Prostate gland (tissue), 2 donors: Measurements from ENCODE around the gene SPOP. TPM values are rescaled to one million over a fixed set of nuclear protein-coding genes. Genes with fewer than 3 reads are reported as not detected.
A peak's percentile ranks its signal among the peaks of the same experiment; 100 is the strongest.
"Not testable (repeated sequence)": the region's sequence is repeated elsewhere in the genome, so short reads cannot be mapped to it uniquely, and the experiment has no call there.

ENCODE experiments used
- DNase-seq: peaks from one replicate; pipeline ENCODE4 v3.0.0-alpha.2; 2019; ENCODE audit warnings: low spot score
- H3K27ac ChIP-seq, 2 donors: fragments of 200-600 bp; sonication (generic); 2 replicates each; pipeline ENCODE4 v1.5.1; 2017 to 2019
- H3K27me3 ChIP-seq: fragments of 200-600 bp; sonication (generic); replicated peaks from 2 replicates; pipeline ENCODE4 v1.5.1; 2019; ENCODE audit not compliant: insufficient read depth
- H3K36me3 ChIP-seq, 2 donors: fragments of 200-600 bp; sonication (generic); 1 replicate in 1 of 2; 2 replicates in 1 of 2; pipeline versions ENCODE4 v1.5.1 to v1.8.1; 2017 to 2019
- H3K4me1 ChIP-seq: fragments of 200-600 bp; sonication (generic); replicated peaks from 2 replicates; pipeline ENCODE4 v1.5.1; 2019
- H3K4me3 ChIP-seq, 2 donors: fragments of 200-600 bp; sonication (generic); 2 replicates each; pipeline ENCODE4 v1.5.1; 2017 to 2019
- H3K9me3 ChIP-seq: fragments of 200-600 bp; sonication (generic); 2 replicates; pipeline ENCODE4 v1.5.1; 2017
- POLR2A ChIP-seq: fragments of 450-650 bp; IDR thresholded peaks from one replicate; pipeline ENCODE4 v1.6.1; 2016; ENCODE audit warnings: antibody characterized with exemption, mild to moderate bottlenecking
- POLR2AphosphoS5 ChIP-seq: sonication (generic); formaldehyde crosslinking; IDR thresholded peaks from one replicate; pipeline ENCODE4 v1.6.1; 2017; ENCODE audit warnings: antibody characterized with exemption
- WGBS: methylation state at CpG from one replicate; pipeline ENCODE4 v1.1.5; 2018; 5-methylcytosine and 5-hydroxymethylcytosine counted together
- intact Hi-C: fragments of 100-400 bp; cut with DNase I; formaldehyde crosslinking; loops from one replicate; pipeline ENCODE4 v1.14.2; 2022
- total RNA-seq, 2 donors: library from RNA; depleted of rRNA; stranded (reverse); fragments of >200 nt; gene quantifications; one replicate each; pipeline ENCODE4 v1.1.0, GENCODE V29; 2016
- TF ChIP-seq, protein P1 (sequence below), 4 experiments: fragments of 200-600 bp in 2 of 4; fragments of 450-650 bp in 2 of 4; sonication (generic) in 2 of 4; IDR thresholded peaks; 1 replicate in 3 of 4; 2 replicates in 1 of 4; pipeline ENCODE4 v1.5.1; 2016 to 2019; ENCODE audit warnings: antibody characterized with exemption in 4 of 4, mild to moderate bottlenecking in 2 of 4, moderate library complexity in 2 of 4

Gene SPOP
- total RNA-seq, 2 donors from 2014 or later = 80.8 to 93.0 TPM

DNA sequence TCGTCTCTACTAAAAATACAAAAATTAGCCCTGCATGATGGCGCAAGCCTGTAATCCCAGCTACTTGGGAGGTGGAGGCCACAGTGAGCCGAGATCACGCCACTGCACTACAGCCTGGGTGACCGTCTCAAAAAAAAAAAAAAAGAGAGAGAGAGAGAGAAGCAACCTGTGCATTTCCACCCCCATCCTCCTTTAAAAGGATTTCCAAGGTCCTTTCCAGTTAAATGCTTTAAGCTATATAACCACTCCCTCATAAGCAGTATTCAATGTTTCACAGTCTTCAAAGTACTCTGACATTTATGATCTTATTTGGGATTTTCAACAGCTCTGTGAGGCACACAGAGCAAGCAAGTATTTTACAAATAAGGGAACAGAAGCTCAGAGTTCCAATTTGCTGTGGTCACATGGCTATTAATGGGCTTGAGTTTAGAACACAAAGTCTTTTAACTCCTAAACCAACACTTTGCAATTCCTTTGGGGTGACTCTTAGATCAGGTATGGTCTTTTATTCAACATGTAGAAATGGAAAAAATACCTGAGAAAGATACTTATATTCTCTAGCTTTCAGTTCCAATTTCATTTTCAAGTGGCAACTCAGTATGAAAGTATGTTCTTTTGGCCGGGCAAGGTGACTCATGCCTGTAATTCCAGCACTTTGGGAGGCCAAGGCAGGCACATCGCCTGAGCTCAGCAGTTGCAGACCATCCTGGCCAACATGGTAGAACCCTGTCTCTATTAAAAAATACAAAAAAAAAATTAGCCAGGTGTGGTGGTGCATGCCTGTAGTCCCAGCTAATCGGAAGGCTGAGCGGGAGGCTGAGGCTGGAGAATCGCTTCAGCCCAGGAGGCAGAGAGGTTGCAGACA lies 31.3 kb downstream of the SPOP start:
- Histone ChIP-seq H3K4me1 (no peaks in the 10 kb centered on the region), H3K27me3 (no peaks in the 10 kb centered on the region), H3K36me3 (no peaks in the 10 kb centered on the region), H3K9me3 (no peaks in the 10 kb centered on the region), H3K27ac (peak overlapping the region; percentile 68 to 73), H3K4me3 (no peak overlapping the region)
- intact Hi-C loops = loop anchor here (5.0 kb wide), 1 partner anchor 46 kb away; no protein-coding TSS in a partner anchor
- 63% methylated on average over 10 of the region's 10 CpGs for WGBS
- peak; percentile 56 for TF ChIP-seq POLR2AphosphoS5
- TF ChIP-seq POLR2A = no peak
- no peak for DNase-seq

DNA sequence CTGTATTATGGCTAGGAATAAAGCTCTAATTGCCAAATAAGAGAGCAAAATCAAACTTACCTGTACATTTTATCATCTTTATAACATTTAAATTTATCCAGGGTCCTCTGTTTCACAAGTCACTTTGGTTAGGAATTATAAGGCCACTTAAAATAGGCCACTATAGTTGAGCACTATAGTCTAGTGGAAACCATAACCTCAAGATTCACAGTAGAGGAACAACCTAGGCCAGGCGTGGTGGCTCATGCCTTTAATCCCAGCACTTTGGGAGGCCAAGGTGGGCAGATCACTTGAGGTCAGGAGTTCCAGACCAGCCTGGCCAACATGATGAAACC lies 31.9 kb downstream of the SPOP start:
- not testable (repeated sequence) for H3K36me3 ChIP-seq, H3K27me3 ChIP-seq, H3K4me3 ChIP-seq, DNase-seq, H3K4me1 ChIP-seq, H3K9me3 ChIP-seq
- intact Hi-C loops = loop anchor here (5.0 kb wide), 1 partner anchor 46 kb away; no protein-coding TSS in a partner anchor
- WGBS = 75% methylated on average over 1 of the region's 1 CpG
- H3K27ac ChIP-seq = peak overlapping the region; percentile 68 to 73

DNA sequence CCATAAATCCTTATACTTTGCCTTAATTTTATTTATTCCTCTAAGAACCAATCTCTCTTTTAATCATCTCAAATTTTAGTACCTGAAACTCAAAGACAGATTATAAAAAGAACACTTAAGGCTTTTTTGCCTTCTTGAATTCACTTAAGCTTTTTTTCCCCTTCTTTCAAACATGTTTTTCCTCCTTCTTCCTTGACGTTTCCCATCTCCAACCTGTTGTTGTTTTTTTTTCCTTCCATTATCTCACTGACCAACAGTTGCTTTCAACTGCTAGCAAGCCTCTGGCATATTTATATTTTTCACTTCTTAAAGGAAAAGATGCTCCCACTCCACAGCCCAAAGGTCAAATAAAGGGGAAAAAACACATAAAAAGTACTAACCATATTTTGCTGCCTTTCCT lies 32.2 kb downstream of the SPOP start:
- H3K4me3 ChIP-seq = no peak overlapping the region
- H3K4me1 ChIP-seq = no peaks in the 10 kb centered on the region
- 40% methylated on average over 1 of the region's 1 CpG for WGBS
- DNase-seq = no peak
- no peaks in the 10 kb centered on the region for H3K36me3 ChIP-seq
- intact Hi-C loops = loop anchor here (5.0 kb wide), 1 partner anchor 47 kb away; no protein-coding TSS in a partner anchor
- H3K27ac ChIP-seq = peak overlapping the region; percentile 68 to 73
- no peak for TF ChIP-seq POLR2AphosphoS5
- TF ChIP-seq, protein P1, sequence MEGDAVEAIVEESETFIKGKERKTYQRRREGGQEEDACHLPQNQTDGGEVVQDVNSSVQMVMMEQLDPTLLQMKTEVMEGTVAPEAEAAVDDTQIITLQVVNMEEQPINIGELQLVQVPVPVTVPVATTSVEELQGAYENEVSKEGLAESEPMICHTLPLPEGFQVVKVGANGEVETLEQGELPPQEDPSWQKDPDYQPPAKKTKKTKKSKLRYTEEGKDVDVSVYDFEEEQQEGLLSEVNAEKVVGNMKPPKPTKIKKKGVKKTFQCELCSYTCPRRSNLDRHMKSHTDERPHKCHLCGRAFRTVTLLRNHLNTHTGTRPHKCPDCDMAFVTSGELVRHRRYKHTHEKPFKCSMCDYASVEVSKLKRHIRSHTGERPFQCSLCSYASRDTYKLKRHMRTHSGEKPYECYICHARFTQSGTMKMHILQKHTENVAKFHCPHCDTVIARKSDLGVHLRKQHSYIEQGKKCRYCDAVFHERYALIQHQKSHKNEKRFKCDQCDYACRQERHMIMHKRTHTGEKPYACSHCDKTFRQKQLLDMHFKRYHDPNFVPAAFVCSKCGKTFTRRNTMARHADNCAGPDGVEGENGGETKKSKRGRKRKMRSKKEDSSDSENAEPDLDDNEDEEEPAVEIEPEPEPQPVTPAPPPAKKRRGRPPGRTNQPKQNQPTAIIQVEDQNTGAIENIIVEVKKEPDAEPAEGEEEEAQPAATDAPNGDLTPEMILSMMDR (IDR thresholded peaks at IDR 0.05) = no peak
- TF ChIP-seq POLR2A = no peak
- no peaks in the 10 kb centered on the region for H3K9me3 ChIP-seq
- H3K27me3 ChIP-seq = no peaks in the 10 kb centered on the region

DNA sequence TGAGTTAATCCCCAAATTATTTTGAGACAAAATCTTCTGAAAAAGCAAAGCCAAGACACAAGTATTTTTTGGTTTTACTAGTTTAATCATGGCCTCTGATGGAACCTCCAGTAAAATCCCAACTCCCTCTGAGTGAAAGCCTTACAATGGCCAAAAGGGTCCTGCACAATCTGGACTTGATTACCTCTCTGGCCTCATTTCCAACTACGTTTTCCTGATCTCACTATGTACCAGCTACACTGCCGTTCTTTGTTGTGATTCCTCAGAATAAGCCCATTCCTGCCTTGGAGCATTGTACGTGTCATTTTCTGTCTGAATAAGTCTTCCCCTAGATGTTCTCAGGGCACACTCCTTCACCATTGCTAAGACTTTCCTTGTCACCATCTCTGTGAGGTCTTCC lies 37.3 kb downstream of the SPOP start:
- Histone ChIP-seq H3K4me3 (no peak overlapping the region), H3K27me3 (no peaks in the 10 kb centered on the region), H3K9me3 (no peaks in the 10 kb centered on the region), H3K27ac (peak overlapping the region in 1 of 2 donors; percentile 42), H3K4me1 (no peaks in the 10 kb centered on the region), H3K36me3 (no peaks in the 10 kb centered on the region)
- no peak for TF ChIP-seq POLR2A
- TF ChIP-seq POLR2AphosphoS5 = no peak
- TF ChIP-seq, protein P1 (IDR thresholded peaks at IDR 0.05) = no peak
- DNase-seq = no peak
- WGBS = 79% methylated on average over 3 of the region's 3 CpGs
- intact Hi-C loops = loop anchor here (5.0 kb wide), 1 partner anchor 37 kb away; the partner anchor contains the start of gene SPOP

DNA sequence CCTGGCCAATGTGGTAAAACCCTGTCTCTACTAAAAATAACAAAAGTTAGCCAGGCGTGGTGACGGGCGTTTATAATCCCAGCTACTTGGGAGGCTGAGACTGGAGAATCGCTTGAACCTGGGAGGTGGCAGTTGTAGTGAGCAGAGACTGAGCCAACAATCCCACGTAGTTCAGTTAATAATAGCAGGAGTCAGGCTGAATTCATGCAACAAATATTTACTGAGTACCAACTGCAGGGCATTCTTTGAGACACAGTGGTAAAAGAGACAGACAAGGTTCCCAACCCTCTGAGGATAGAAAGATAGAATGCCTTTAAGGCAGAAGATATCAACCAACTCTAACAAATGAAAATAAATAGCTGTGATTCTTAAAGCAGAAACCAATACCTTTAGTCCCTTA lies 39.1 kb downstream of the SPOP start:
- intact Hi-C loops = no loop called here
- WGBS = 95% methylated on average over 5 of the region's 5 CpGs
- DNase-seq = no peak
- Histone ChIP-seq H3K4me3 (no peak overlapping the region), H3K27me3 (no peaks in the 10 kb centered on the region), H3K27ac (peak overlapping the region in 1 of 2 donors; percentile 17), H3K36me3 (no peaks in the 10 kb centered on the region), H3K4me1 (no peaks in the 10 kb centered on the region), H3K9me3 (no peaks in the 10 kb centered on the region)
- peak; percentile 20 for TF ChIP-seq POLR2AphosphoS5
- TF ChIP-seq, protein P1 (IDR thresholded peaks at IDR 0.05) = no peak
- no peak for TF ChIP-seq POLR2A

DNA sequence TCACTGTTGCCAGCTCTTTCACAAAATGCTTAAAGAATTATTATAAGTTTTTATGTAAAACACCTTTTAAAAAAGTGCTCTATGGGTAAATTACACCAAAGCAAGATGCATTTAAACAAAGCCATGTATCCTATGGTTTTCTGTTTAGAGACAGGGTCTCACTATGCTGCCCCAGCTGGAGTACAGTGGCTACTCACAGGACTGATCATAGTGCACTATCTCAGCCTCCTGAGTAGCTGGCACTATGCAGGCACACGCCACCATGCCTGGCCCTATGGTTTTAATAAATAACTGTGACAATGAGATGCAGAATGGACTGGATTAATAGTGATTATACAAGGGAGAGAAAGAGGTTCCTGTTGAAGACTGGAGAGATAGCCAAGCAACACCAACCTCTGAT lies 40.2 kb downstream of the SPOP start:
- TF ChIP-seq, protein P1 (IDR thresholded peaks at IDR 0.05) = no peak
- TF ChIP-seq POLR2A (no peak), POLR2AphosphoS5 (no peak)
- no peaks in the 10 kb centered on the region for H3K36me3 ChIP-seq
- no peak overlapping the region for H3K4me3 ChIP-seq
- no peaks in the 10 kb centered on the region for H3K4me1 ChIP-seq
- no peaks in the 10 kb centered on the region for H3K9me3 ChIP-seq
- H3K27ac ChIP-seq = peak overlapping the region in 1 of 2 donors; percentile 25
- 96% methylated on average over 1 of the region's 1 CpG for WGBS
- no peaks in the 10 kb centered on the region for H3K27me3 ChIP-seq
- DNase-seq = no peak
- intact Hi-C loops = no loop called here
